K562 (cell line): ENCODE results near the gene PSMD4. TPM values are rescaled to one million over a fixed set of nuclear protein-coding genes. Genes with fewer than 3 reads are reported as not detected.

Source experiments
- ADNP ChIP-seq: fragments of 200-800 bp; sonication (Bioruptor generic); IDR thresholded peaks from 2 replicates; pipeline ENCODE4 v1.6.1; 2016; ENCODE audit warnings: missing genetic modification characterization, missing compliant biosample characterization
- DMBX1 ChIP-seq: fragments of 250-450 bp; sonication (Bioruptor Pico); IDR thresholded peaks from 2 replicates; pipeline ENCODE4 v1.8.0; 2022; ENCODE audit warnings: inconsistent platforms, mild to moderate bottlenecking, moderate library complexity, borderline replicate concordance
- FOS ChIP-seq: IDR thresholded peaks from 3 replicates; pipeline ENCODE4 v1.6.1; 2011; ENCODE audit not compliant: insufficient read length; ENCODE audit errors: extremely low read depth
- GTF2B ChIP-seq: IDR thresholded peaks from 2 replicates; pipeline ENCODE4 v1.6.1; 2011; ENCODE audit not compliant: insufficient read length; ENCODE audit errors: extremely low read depth
- HMGXB4 ChIP-seq: sonication (generic); formaldehyde crosslinking; IDR thresholded peaks from 2 replicates; pipeline ENCODE4 v1.8.1; 2023; ENCODE audit warnings: mild to moderate bottlenecking, missing genetic modification reagents
- NR0B1 ChIP-seq: fragments of 450-650 bp; IDR thresholded peaks from one replicate; pipeline ENCODE4 v1.6.1; 2018; ENCODE audit warnings: mild to moderate bottlenecking, moderate library complexity; ENCODE audit not compliant: partially characterized antibody
- RFX1 ChIP-seq: fragments of 450-650 bp; IDR thresholded peaks from 2 replicates; pipeline ENCODE4 v1.6.1; 2016; ENCODE audit warnings: mild to moderate bottlenecking, moderate library complexity
- SRF ChIP-seq, 2 experiments: fragments of 250-450, 450-650 bp in 1 of 2; sonication (Bioruptor Pico) in 1 of 2; sonication (generic) in 1 of 2; formaldehyde crosslinking; IDR thresholded peaks; 2 replicates each; pipeline versions ENCODE4 v1.5.0 to v1.5.1; 2020 to 2022; ENCODE audit warnings: mild to moderate bottlenecking in 1 of 2, missing genetic modification reagents in 1 of 2
- TGIF2 ChIP-seq: sonication (generic); formaldehyde crosslinking; IDR thresholded peaks from 2 replicates; pipeline ENCODE4 v1.8.1; 2022; ENCODE audit warnings: mild to moderate bottlenecking, missing genetic modification reagents, moderate library complexity
- THRAP3 ChIP-seq: fragments of 450-650 bp; IDR thresholded peaks from 2 replicates; pipeline ENCODE4 v1.6.1; 2016; ENCODE audit warnings: mild to moderate bottlenecking, inconsistent platforms, borderline replicate concordance
- ZBTB11 ChIP-seq, 3 experiments: fragments of 200-800 bp in 1 of 3; fragments of 250-450 bp in 1 of 3; fragments of 450-650 bp in 1 of 3; sonication (Bioruptor Pico) in 1 of 3; sonication (Bioruptor generic) in 1 of 3; formaldehyde crosslinking in 1 of 3; IDR thresholded peaks; 2 replicates each; pipeline versions ENCODE4 v1.6.1 to v1.8.0; 2016 to 2022; ENCODE audit warnings: mild to moderate bottlenecking in 2 of 3, missing genetic modification characterization in 2 of 3, missing compliant biosample characterization in 1 of 3, moderate library complexity in 1 of 3
- ZFP30 ChIP-seq: fragments of 250-450 bp; sonication (Bioruptor Pico); IDR thresholded peaks from 2 replicates; pipeline ENCODE4 v1.8.0; 2022; ENCODE audit warnings: moderate library complexity, mild to moderate bottlenecking, inconsistent platforms, borderline replicate concordance
- polyA plus RNA-seq, 8 experiments: library from polyadenylated mRNA; depleted of rRNA in 4 of 8; stranded (reverse) in 5 of 8; unstranded in 3 of 8; fragments of >200 nt; fragmentation: Nextera tagmentation in 2 of 8; fragmentation: Illumina TruSeq in 1 of 8; extraction: Ambion mirVana in 2 of 8; extraction: Trizol in 1 of 8; gene quantifications; 2 replicates each; pipeline versions ENCODE4 v1.2.1 to v1.2.3, GENCODE V29; 2011 to 2014; ENCODE audit warnings: inconsistent platforms in 1 of 8, missing spikeins in 1 of 8
- total RNA-seq, 7 experiments: library from RNA; depleted of rRNA in 6 of 7; stranded (reverse); fragments of >200 nt in 6 of 7; fragmentation: Illumina TruSeq in 2 of 7; extraction: Trizol in 2 of 7; gene quantifications; 2 replicates each; pipeline versions ENCODE4 v1.2.1 to v1.2.3, GENCODE V29; 2011 to 2021; ENCODE audit warnings: low replicate concordance in 1 of 7
- TF ChIP-seq, protein P1 (sequence below): IDR thresholded peaks from 2 replicates; pipeline ENCODE4 v1.6.1; 2012; ENCODE audit warnings: low read depth, low read length, improper control_type of control experiment, borderline replicate concordance

Gene PSMD4
- total and polyA plus RNA-seq, 9 of the 15 experiments (the other 6 are each of a cell fraction or from before 2014, with no cell fraction given), result 194 to 353 (median 295) TPM

- TF ChIP-seq, protein P1, sequence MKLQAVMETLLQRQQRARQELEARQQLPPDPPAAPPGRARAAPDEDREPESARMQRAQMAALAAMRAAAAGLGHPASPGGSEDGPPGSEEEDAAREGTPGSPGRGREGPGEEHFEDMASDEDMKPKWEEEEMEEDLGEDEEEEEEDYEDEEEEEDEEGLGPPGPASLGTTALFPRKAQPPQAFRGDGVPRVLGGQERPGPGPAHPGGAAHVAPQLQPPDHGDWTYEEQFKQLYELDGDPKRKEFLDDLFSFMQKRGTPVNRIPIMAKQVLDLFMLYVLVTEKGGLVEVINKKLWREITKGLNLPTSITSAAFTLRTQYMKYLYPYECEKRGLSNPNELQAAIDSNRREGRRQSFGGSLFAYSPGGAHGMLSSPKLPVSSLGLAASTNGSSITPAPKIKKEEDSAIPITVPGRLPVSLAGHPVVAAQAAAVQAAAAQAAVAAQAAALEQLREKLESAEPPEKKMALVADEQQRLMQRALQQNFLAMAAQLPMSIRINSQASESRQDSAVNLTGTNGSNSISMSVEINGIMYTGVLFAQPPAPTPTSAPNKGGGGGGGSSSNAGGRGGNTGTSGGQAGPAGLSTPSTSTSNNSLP, result peak; percentile 99
- TF ChIP-seq ADNP (tag), result no peak
- TF ChIP-seq RFX1, result no peak
- TF ChIP-seq DMBX1, result no peak
- TF ChIP-seq TGIF2 (CRISPR knock-in tag), result peak; percentile 67; the same call in 1 of the 2 replicates
- TF ChIP-seq HMGXB4, result peak; percentile 76; the same call in 1 of the 2 replicates
- no peak for TF ChIP-seq ZFP30
- TF ChIP-seq FOS, result peak; percentile 99
- TF ChIP-seq NR0B1, result no peak
- TF ChIP-seq SRF (CRISPR knock-in tag; IDR thresholded peaks at IDR 0.05), result no peak; a peak in 1 of 4 replicates
- no peak for TF ChIP-seq THRAP3
- TF ChIP-seq ZBTB11 (CRISPR knock-in tag; IDR thresholded peaks at IDR 0.05), result peak in 1 of 3 experiments; percentile 26; a peak in 2 of 6 replicates
- no peak for TF ChIP-seq GTF2B
These were observed 27.7 kb downstream of the PSMD4 start, which contains the start of gene ZNF687 (continued) for GRCh38 chr1:151281969-151282882.
